PFSK-1 (cell line): ENCODE data around the gene PPIB.

Experiments
- POLR2AphosphoS5 ChIP-seq: IDR thresholded peaks from 2 replicates; pipeline ENCODE4 v1.6.1; 2012; ENCODE audit warnings: low read depth, mild to moderate bottlenecking, control low read depth, low read length, moderate library complexity
- TAF1 ChIP-seq: IDR thresholded peaks from 2 replicates; pipeline ENCODE4 v1.6.1; 2012; ENCODE audit warnings: low read length, control low read depth, borderline replicate concordance; ENCODE audit not compliant: insufficient read depth

GRCh38 chr15:64133623-64134344 is 29.0 kb downstream of the PPIB start:
- TF ChIP-seq POLR2AphosphoS5 (no peak), TAF1 (no peak)
